ENCODE measurements around the gene ZBTB47.

GRCh38 chr3:42647821-42648459, 5.6 kb upstream of the ZBTB47 start:
- TF ChIP-seq CTCF (conservative IDR thresholded peaks at IDR 0.05) (no peak), EZH2 (IDR thresholded peaks at IDR 0.05; ENCODE audit: low read depth) (no peak)
